Esophagus squamous epithelium (tissue), 5 donors: ENCODE results near the gene TSPAN7. TPM values are rescaled to one million over a fixed set of nuclear protein-coding genes. Genes with fewer than 3 reads are reported as not detected.

Source experiments
- DNase-seq: peaks from one replicate; lab custom pipeline; 2025; lab: John Stamatoyannopoulos, UW
- H3K27ac ChIP-seq, 4 donors: fragments of 200-600 bp; sonication (generic); one replicate each; pipeline ENCODE4 v1.5.1; 2016 to 2019; ENCODE audit warnings: mild to moderate bottlenecking in 1 of 4
- H3K27me3 ChIP-seq, 4 donors: fragments of 200-600 bp; sonication (generic); 1 replicate in 3 of 4; 2 replicates in 1 of 4; pipeline versions ENCODE4 v1.5.1 to v1.6.0; 2017 to 2021; ENCODE audit warnings: antibody characterized with exemption in 1 of 4
- H3K36me3 ChIP-seq, 3 donors: fragments of 200-600 bp; sonication (generic); one replicate each; pipeline ENCODE4 v1.5.1; 2016 to 2019
- H3K4me1 ChIP-seq, 3 donors: fragments of 200-600 bp; sonication (generic); one replicate each; pipeline ENCODE4 v1.5.1; 2017 to 2019
- H3K4me3 ChIP-seq, 4 donors: fragments of 200-600 bp; sonication (generic); 1 replicate in 3 of 4; 2 replicates in 1 of 4; pipeline ENCODE4 v1.5.1; 2016 to 2019; ENCODE audit warnings: mild to moderate bottlenecking in 2 of 4, moderate library complexity in 1 of 4
- H3K9me3 ChIP-seq, 3 donors: fragments of 200-600 bp; sonication (generic); one replicate each; pipeline ENCODE4 v1.5.1; 2016 to 2019
- POLR2A ChIP-seq, 4 donors: fragments of 450-650 bp; IDR thresholded peaks; one replicate each; pipeline ENCODE4 v1.6.1; 2017; ENCODE audit warnings: antibody characterized with exemption in 4 of 4, mild to moderate bottlenecking in 4 of 4, moderate library complexity in 3 of 4
- WGBS, 2 donors: methylation state at CpG; one replicate each; pipeline ENCODE4 v1.1.5; 2018; 5-methylcytosine and 5-hydroxymethylcytosine counted together
- intact Hi-C: fragments of 100-400 bp; cut with DNase I; formaldehyde crosslinking; loops from one replicate; pipeline ENCODE4 v1.15.0; 2022
- total RNA-seq, 4 donors: library from RNA; depleted of rRNA; stranded (reverse); fragments of >200 nt; gene quantifications; one replicate each; pipeline ENCODE4 v1.1.0, GENCODE V29; 2016
- TF ChIP-seq, protein P1 (sequence below), 6 experiments: fragments of 450-650 bp in 4 of 6; fragments of 200-600 bp in 2 of 6; sonication (generic) in 2 of 6; IDR thresholded peaks; one replicate each; pipeline ENCODE4 v1.5.1; 2016 to 2019; ENCODE audit warnings: antibody characterized with exemption in 6 of 6, mild to moderate bottlenecking in 4 of 6, moderate library complexity in 4 of 6
- donor health status: DM: yes; HTN: yes; CAD: no.

The TSPAN7 gene
- total RNA-seq, 4 donors from 2014 or later = 23.9 to 40.0 (median 33.8) TPM

DNA sequence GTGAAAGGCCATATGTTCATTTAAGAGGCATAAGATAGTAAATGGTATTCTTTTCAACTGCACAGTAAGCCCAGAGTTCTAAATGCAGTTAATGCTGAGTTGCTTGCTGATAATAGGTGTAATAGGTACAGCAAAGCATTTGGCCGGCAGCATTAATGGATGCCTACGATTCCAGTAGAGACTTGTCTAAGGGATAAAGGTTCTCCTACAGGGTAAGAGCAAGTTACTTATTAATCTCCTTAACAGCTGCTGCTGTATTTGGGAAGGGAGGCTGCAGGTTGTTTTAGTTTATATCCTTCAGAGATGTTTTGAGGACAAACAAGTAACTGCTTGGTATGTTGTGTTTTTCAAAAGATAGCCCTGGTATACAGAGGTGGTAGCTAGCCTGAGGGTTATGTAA lies 16.8 kb downstream of the TSPAN7 start:
- Histone ChIP-seq H3K4me3 (no peak overlapping the region), H3K27me3 (no peaks in the 10 kb centered on the region), H3K36me3 (no peaks in the 10 kb centered on the region), H3K4me1 (no peaks in the 10 kb centered on the region), H3K9me3 (no peaks in the 10 kb centered on the region), H3K27ac (peak overlapping the region in 2 of 4 donors; percentile 21 to 30)
- 52 to 76% methylated on average over 2 of the region's 2 CpGs for WGBS, 2 donors
- no peak for DNase-seq
- TF ChIP-seq, protein P1, sequence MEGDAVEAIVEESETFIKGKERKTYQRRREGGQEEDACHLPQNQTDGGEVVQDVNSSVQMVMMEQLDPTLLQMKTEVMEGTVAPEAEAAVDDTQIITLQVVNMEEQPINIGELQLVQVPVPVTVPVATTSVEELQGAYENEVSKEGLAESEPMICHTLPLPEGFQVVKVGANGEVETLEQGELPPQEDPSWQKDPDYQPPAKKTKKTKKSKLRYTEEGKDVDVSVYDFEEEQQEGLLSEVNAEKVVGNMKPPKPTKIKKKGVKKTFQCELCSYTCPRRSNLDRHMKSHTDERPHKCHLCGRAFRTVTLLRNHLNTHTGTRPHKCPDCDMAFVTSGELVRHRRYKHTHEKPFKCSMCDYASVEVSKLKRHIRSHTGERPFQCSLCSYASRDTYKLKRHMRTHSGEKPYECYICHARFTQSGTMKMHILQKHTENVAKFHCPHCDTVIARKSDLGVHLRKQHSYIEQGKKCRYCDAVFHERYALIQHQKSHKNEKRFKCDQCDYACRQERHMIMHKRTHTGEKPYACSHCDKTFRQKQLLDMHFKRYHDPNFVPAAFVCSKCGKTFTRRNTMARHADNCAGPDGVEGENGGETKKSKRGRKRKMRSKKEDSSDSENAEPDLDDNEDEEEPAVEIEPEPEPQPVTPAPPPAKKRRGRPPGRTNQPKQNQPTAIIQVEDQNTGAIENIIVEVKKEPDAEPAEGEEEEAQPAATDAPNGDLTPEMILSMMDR (IDR thresholded peaks at IDR 0.05) = no peak
- intact Hi-C loops = no loop called here

DNA sequence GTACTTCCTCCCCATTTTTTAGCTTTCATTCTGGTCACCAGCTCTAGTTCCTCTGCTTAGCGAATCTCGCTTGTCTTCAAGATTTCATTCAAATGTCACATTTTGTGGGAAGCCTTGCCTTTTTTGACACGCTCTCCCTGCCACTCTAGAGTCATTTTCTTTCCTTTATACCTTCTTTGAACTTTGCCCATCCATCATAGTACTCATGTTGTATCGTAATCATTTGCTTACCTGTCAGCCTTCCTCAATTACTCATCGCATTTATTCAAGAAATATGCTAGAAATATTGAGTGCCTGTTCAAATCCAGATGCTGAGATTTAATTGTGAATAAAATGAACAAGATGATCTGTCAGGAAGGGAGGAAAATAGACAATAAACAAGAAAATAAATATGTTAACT lies 21.8 kb downstream of the TSPAN7 start:
- DNase-seq = no peak
- H3K4me1 ChIP-seq = no peaks in the 10 kb centered on the region
- no peaks in the 10 kb centered on the region for H3K36me3 ChIP-seq
- no peak overlapping the region for H3K4me3 ChIP-seq
- H3K27ac ChIP-seq = no peak overlapping the region
- WGBS, 2 donors = 81 to 83% methylated on average over 5 of the region's 5 CpGs
- TF ChIP-seq, protein P1 (IDR thresholded peaks at IDR 0.05) = no peak
- TF ChIP-seq POLR2A (IDR thresholded peaks at IDR 0.05) = no peak
- no peaks in the 10 kb centered on the region for H3K27me3 ChIP-seq
- no peaks in the 10 kb centered on the region for H3K9me3 ChIP-seq
- intact Hi-C loops = no loop called here

DNA sequence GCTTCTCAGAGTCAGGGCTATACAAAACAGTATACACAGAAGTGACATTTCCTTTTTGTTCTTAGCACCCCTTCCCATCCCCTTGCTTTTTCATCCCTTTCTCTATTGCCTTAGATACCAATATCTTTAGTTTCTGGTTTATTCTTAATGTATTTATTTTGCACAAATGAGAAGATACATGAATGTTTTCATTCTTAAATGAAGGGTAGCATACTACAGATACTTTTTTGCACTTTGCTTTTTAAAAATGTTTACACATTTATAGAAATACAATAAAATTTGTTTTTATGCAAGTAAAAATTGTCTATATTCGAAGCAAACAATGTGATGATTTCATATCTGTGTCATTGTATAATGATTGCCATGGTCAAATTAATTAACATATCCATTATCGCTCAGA lies 33.1 kb downstream of the TSPAN7 start:
- no peak overlapping the region for H3K27ac ChIP-seq
- no peak overlapping the region for H3K4me3 ChIP-seq
- WGBS, 2 donors = 65 to 79% methylated on average over 2 of the region's 2 CpGs
- no peak for TF ChIP-seq POLR2A (IDR thresholded peaks at IDR 0.05)
- TF ChIP-seq, protein P1 (IDR thresholded peaks at IDR 0.05) = no peak
- H3K27me3 ChIP-seq = no peaks in the 10 kb centered on the region
- DNase-seq = no peak
- no peaks in the 10 kb centered on the region for H3K36me3 ChIP-seq
- H3K9me3 ChIP-seq = no peaks in the 10 kb centered on the region
- intact Hi-C loops = no loop called here
- H3K4me1 ChIP-seq = no peaks in the 10 kb centered on the region

DNA sequence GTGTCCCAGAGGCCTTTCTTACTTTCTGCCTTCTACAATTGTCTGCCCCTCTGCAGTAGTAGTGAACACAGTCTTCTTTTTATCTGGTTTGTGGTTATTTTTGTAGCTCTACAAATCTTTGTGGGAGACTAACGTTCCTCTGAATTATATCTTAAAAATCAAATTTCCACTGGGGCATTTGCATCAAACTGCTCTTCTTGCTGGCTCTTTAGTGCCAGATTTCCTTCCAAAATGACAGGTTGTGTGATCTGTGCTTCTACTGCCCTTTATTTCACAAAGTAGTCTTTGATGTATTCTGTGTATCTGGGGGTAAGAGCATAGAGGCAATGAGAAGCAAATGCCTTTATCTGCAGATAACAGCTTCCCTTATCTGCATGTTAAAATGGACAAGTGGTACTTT lies 34.5 kb downstream of the TSPAN7 start:
- H3K4me1 ChIP-seq = no peaks in the 10 kb centered on the region
- TF ChIP-seq, protein P1 (IDR thresholded peaks at IDR 0.05) = no peak
- no peak for TF ChIP-seq POLR2A (IDR thresholded peaks at IDR 0.05)
- H3K27me3 ChIP-seq = no peaks in the 10 kb centered on the region
- 21 to 37% methylated on average over 1 of the region's 1 CpG for WGBS, 2 donors
- DNase-seq = no peak
- intact Hi-C loops = no loop called here
- H3K36me3 ChIP-seq = no peaks in the 10 kb centered on the region
- H3K9me3 ChIP-seq = no peaks in the 10 kb centered on the region
- no peak overlapping the region for H3K4me3 ChIP-seq
- H3K27ac ChIP-seq = no peak overlapping the region

DNA sequence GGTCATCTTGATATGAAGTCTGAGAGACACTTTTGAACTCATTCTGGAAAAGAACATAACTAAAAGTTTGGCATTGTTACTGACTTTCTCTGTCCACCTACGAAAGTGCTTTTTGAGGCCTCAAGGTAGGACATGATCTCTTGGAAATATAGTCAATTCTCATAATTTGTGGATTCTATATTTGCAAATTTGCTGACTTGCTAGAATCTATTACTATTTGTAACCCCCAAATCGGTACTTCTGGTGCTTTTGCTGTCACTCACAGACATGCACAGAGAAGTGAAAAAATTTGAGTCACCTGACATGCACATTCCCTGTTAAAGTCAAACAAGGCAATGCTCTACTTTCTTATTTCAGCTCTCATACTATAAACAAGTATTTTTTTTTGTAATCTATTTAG lies 35.6 kb downstream of the TSPAN7 start:
- Histone ChIP-seq H3K36me3 (no peaks in the 10 kb centered on the region), H3K4me1 (no peaks in the 10 kb centered on the region), H3K27ac (no peak overlapping the region), H3K27me3 (no peaks in the 10 kb centered on the region), H3K9me3 (no peaks in the 10 kb centered on the region), H3K4me3 (no peak overlapping the region)
- DNase-seq = no peak
- intact Hi-C loops = no loop called here
- TF ChIP-seq, protein P1 (IDR thresholded peaks at IDR 0.05) = no peak
- TF ChIP-seq POLR2A (IDR thresholded peaks at IDR 0.05) = no peak
- WGBS, 2 donors = 41 to 73% methylated on average over 2 of the region's 2 CpGs
